Keratinocyte (primary cell): ENCODE data around the gene CTAG1A. TPM values are rescaled to one million over a fixed set of nuclear protein-coding genes. Genes with fewer than 3 reads are reported as not detected.
"Not testable (repeated sequence)": the region's sequence is repeated elsewhere in the genome, so short reads cannot be mapped to it uniquely, and the experiment has no call there.

Experiments used
- DNase-seq: peaks from one replicate; pipeline ENCODE4 v3.0.0-alpha.2; 2011; ENCODE audit warnings: low read depth, missing footprints, low spot score
- FAIRE-seq: peaks from 2 replicates; lab custom pipeline; 2011; peaks lifted over from hg19 to GRCh38; lab: Jason Lieb, UNC
- H2AFZ ChIP-seq: 2 replicates; pipeline ENCODE4 v1.6.0; 2012; ENCODE audit warnings: low read length, control low read depth, inconsistent platforms; ENCODE audit not compliant: control insufficient read depth
- H3K27ac ChIP-seq: 2 replicates; pipeline ENCODE4 v1.5.1; 2011; ENCODE audit warnings: low read length; ENCODE audit not compliant: control insufficient read depth, insufficient read depth
- H3K27me3 ChIP-seq: 3 replicates; pipeline ENCODE4 v1.6.0; 2011; ENCODE audit warnings: low read length; ENCODE audit not compliant: control insufficient read depth, insufficient read depth; ENCODE audit errors: extremely low read depth
- H3K36me3 ChIP-seq, 2 experiments: 2 replicates in 1 of 2; 3 replicates in 1 of 2; pipeline ENCODE4 v1.5.1; 2011; ENCODE audit warnings: low read length in 2 of 2, mild to moderate bottlenecking in 1 of 2; ENCODE audit not compliant: control insufficient read depth in 2 of 2, insufficient read depth in 2 of 2; ENCODE audit errors: extremely low read depth in 1 of 2
- H3K4me1 ChIP-seq: 3 replicates; pipeline ENCODE4 v1.5.1; 2011; ENCODE audit warnings: low read length; ENCODE audit not compliant: control insufficient read depth, insufficient read depth; ENCODE audit errors: extremely low read depth
- H3K4me2 ChIP-seq: 3 replicates; pipeline ENCODE4 v1.6.0; 2011; ENCODE audit warnings: low read depth, low read length; ENCODE audit not compliant: control insufficient read depth, insufficient read depth; ENCODE audit errors: extremely low read depth
- H3K4me3 ChIP-seq, 3 experiments: fragments of 200-600 bp in 1 of 3; sonication (generic) in 1 of 3; 2 replicates in 2 of 3; 3 replicates in 1 of 3; pipeline ENCODE4 v1.5.1; 2011 to 2016; ENCODE audit warnings: low read length in 3 of 3, mild to moderate bottlenecking in 3 of 3, control low read depth in 2 of 3, inconsistent platforms in 1 of 3, low read depth in 1 of 3, mixed read lengths in 1 of 3, mixed run types in 1 of 3, moderate library complexity in 1 of 3; ENCODE audit not compliant: control insufficient read depth in 2 of 3, insufficient read depth in 2 of 3; ENCODE audit errors: extremely low read depth in 1 of 3
- H3K79me2 ChIP-seq: 2 replicates; pipeline ENCODE4 v1.6.0; 2012; ENCODE audit warnings: low read length; ENCODE audit not compliant: control insufficient read depth, insufficient read depth
- H3K9ac ChIP-seq: 3 replicates; pipeline ENCODE4 v1.6.0; 2011; ENCODE audit warnings: low read length; ENCODE audit not compliant: control insufficient read depth, insufficient read depth; ENCODE audit errors: extremely low read depth
- H3K9me1 ChIP-seq: 3 replicates; pipeline ENCODE4 v1.6.0; 2011; ENCODE audit warnings: low read length; ENCODE audit not compliant: control insufficient read depth, insufficient read depth; ENCODE audit errors: extremely low read depth
- H3K9me3 ChIP-seq: 2 replicates; pipeline ENCODE4 v1.5.1; 2012; ENCODE audit warnings: low read depth, low read length; ENCODE audit not compliant: control insufficient read depth
- H4K20me1 ChIP-seq: 3 replicates; pipeline ENCODE4 v1.6.0; 2011; ENCODE audit warnings: low read length; ENCODE audit not compliant: control insufficient read depth, insufficient read depth; ENCODE audit errors: extremely low read depth
- CTCF ChIP-seq, 3 experiments: IDR thresholded peaks in 1 of 3; conservative IDR thresholded peaks in 1 of 3; optimal IDR thresholded peaks in 1 of 3; 2 replicates in 2 of 3; 3 replicates in 1 of 3; pipeline versions ENCODE3 to v1.5.1; 2011; ENCODE audit warnings: low read length in 3 of 3, mild to moderate bottlenecking in 3 of 3, moderate library complexity in 2 of 3, control low read depth in 1 of 3, inconsistent platforms in 1 of 3; ENCODE audit not compliant: insufficient read depth in 2 of 3; ENCODE audit errors: extremely low read depth in 1 of 3
- EZH2 ChIP-seq: IDR thresholded peaks from one replicate; pipeline ENCODE4 v1.6.1; 2012; ENCODE audit warnings: inconsistent platforms, mild to moderate bottlenecking, low read length, moderate library complexity
- dilution Hi-C: fragments of 300-500 bp; cut with MboI; formaldehyde crosslinking; loops from one replicate; pipeline ENCODE4 v1.7.0; 2020; ENCODE audit warnings: low sequenced_read_pairs; ENCODE audit not compliant: extremely low pct_ligation_motif_present
- polyA plus RNA-seq, 5 experiments: library from polyadenylated mRNA; depleted of rRNA in 3 of 5; stranded (reverse) in 3 of 5; stranded (forward) in 1 of 5; unstranded in 1 of 5; fragments of >200 nt; gene quantifications; 1 replicate in 1 of 5; 2 replicates in 3 of 5; 3 replicates in 1 of 5; pipeline versions ENCODE4 v1.2.1 to v1.2.3, GENCODE V29; 2011 to 2012; ENCODE audit warnings: missing spikeins in 2 of 5, low read depth in 1 of 5, low replicate concordance in 1 of 5

Gene CTAG1A
- polyA plus RNA-seq, 1 donor (not counting 4 experiments of a cell fraction or from before 2014, with no cell fraction given), result not detected

GRCh38 chrX:154607370-154607769 is 22.4 kb downstream of the CTAG1A start:
- no peaks in the 10 kb centered on the region for H3K36me3 ChIP-seq
- no peak overlapping the region for H3K4me2 ChIP-seq
- no peaks in the 10 kb centered on the region for H3K27me3 ChIP-seq
- no peaks in the 10 kb centered on the region for H3K9me3 ChIP-seq
- no peaks in the 10 kb centered on the region for H3K79me2 ChIP-seq
- TF ChIP-seq CTCF (optimal IDR thresholded peaks at IDR 0.05 in 1 of 3, IDR thresholded peaks at IDR 0.05 in 1 of 3, conservative IDR thresholded peaks at IDR 0.05 in 1 of 3; ENCODE audit: extremely low read depth in 1 of 3, insufficient read depth in 2 of 3, low read length in 3 of 3), result no peak
- no peak for TF ChIP-seq EZH2
- no peak overlapping the region for H3K27ac ChIP-seq
- FAIRE-seq (no peak), DNase-seq (no peak)
- no peak overlapping the region for H3K9ac ChIP-seq
- H3K4me3 ChIP-seq, result no peak overlapping the region
- H2AFZ ChIP-seq, result no peak overlapping the region
- H3K9me1 ChIP-seq, result no peaks in the 10 kb centered on the region
- H4K20me1 ChIP-seq, result no peaks in the 10 kb centered on the region
- dilution Hi-C loops, result no loop called here
- peaks cover 12% of the 10 kb centered on the region for H3K4me1 ChIP-seq

GRCh38 chrX:154607976-154608375 is 23.0 kb downstream of the CTAG1A start:
- H2AFZ ChIP-seq, DNase-seq, H3K27me3 ChIP-seq, H4K20me1 ChIP-seq, H3K9me1 ChIP-seq, H3K27ac ChIP-seq, H3K79me2 ChIP-seq, FAIRE-seq, H3K9ac ChIP-seq, H3K9me3 ChIP-seq, H3K4me2 ChIP-seq, H3K4me3 ChIP-seq, H3K36me3 ChIP-seq, dilution Hi-C loops: not testable (repeated sequence)
- peaks cover 12% of the 10 kb centered on the region for H3K4me1 ChIP-seq

DNA sequence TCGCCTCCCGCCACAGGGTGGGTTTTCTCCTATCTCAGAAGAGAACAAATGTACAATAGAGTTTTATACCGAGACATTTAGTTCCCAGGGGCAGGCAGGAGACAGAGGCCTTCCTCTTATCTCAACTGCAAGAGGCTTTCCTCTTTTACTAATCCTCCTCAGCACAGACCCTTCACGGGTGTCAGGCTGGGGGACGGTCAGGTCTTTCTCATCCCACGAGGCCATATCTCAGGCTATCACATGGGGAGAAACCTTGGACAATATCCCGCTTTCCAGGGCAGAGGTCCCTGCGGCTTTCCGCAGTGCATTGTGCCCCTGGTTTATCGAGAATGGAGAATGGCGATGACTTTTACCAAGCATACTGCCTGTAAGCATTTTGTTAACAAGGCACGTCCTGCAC is 23.9 kb downstream of the CTAG1A start:
- H3K27ac ChIP-seq, H3K4me1 ChIP-seq, H3K4me2 ChIP-seq, H4K20me1 ChIP-seq, H2AFZ ChIP-seq, H3K9me1 ChIP-seq, H3K79me2 ChIP-seq, FAIRE-seq, H3K4me3 ChIP-seq, H3K9ac ChIP-seq, H3K36me3 ChIP-seq, H3K9me3 ChIP-seq, dilution Hi-C loops, H3K27me3 ChIP-seq, DNase-seq: not testable (repeated sequence)

GRCh38 chrX:154611146-154611545 is 26.2 kb downstream of the CTAG1A start:
- not testable (repeated sequence) for H4K20me1 ChIP-seq, H3K36me3 ChIP-seq, FAIRE-seq

More at GRCh38 chrX:154611146-154611545, 26.2 kb downstream of the CTAG1A start:
- H3K4me2 ChIP-seq, H3K4me3 ChIP-seq, H3K9me3 ChIP-seq, H3K4me1 ChIP-seq, H3K9ac ChIP-seq, DNase-seq, H2AFZ ChIP-seq, dilution Hi-C loops, H3K27ac ChIP-seq, H3K27me3 ChIP-seq, H3K9me1 ChIP-seq, H3K79me2 ChIP-seq: not testable (repeated sequence)
